Stimulated activated memory B cell treated with anti-CD40 and anti-IgM and Interleukin-4, amounts not matched to agents 10 μg/mL and 1 μg/mL and 100 μg/mL, for 72 hours (primary cell): Measurements from ENCODE around the gene MAPK8IP3.

Experiments used
- ATAC-seq: fragments of 150-1000 bp; cut with Tn5 transposase; 2 replicates; pipeline ENCODE4 v1.10.0; 2021
- H3K27ac Mint-ChIP-seq: one replicate; pipeline ENCODE4 v1.8.0; 2022; ENCODE audit warnings: mild to moderate bottlenecking, mixed read lengths
- H3K27me3 Mint-ChIP-seq: one replicate; pipeline ENCODE4 v1.8.0; 2022; ENCODE audit warnings: mixed read lengths
- H3K36me3 Mint-ChIP-seq: one replicate; pipeline ENCODE4 v1.8.0; 2022; ENCODE audit warnings: mixed read lengths
- H3K4me1 Mint-ChIP-seq: one replicate; pipeline ENCODE4 v1.8.0; 2022; ENCODE audit warnings: mixed read lengths
- H3K4me3 Mint-ChIP-seq: one replicate; pipeline ENCODE4 v1.8.0; 2022; ENCODE audit warnings: mild to moderate bottlenecking, moderate library complexity, mixed read lengths
- H3K9me3 Mint-ChIP-seq: one replicate; pipeline ENCODE4 v1.8.0; 2022; ENCODE audit warnings: mixed read lengths

MAPK8IP3 gene

GRCh38 chr16:1775006-1775845, 69.2 kb downstream of the MAPK8IP3 start:
- ATAC-seq = no peak
- Mint-ChIP-seq H3K4me3 (no peak overlapping the region), H3K4me1 (peaks cover 30% of the 10 kb centered on the region), H3K27ac (no peak overlapping the region), H3K27me3 (no peaks in the 10 kb centered on the region), H3K9me3 (no peaks in the 10 kb centered on the region), H3K36me3 (peaks cover 14% of the 10 kb centered on the region)

DNA sequence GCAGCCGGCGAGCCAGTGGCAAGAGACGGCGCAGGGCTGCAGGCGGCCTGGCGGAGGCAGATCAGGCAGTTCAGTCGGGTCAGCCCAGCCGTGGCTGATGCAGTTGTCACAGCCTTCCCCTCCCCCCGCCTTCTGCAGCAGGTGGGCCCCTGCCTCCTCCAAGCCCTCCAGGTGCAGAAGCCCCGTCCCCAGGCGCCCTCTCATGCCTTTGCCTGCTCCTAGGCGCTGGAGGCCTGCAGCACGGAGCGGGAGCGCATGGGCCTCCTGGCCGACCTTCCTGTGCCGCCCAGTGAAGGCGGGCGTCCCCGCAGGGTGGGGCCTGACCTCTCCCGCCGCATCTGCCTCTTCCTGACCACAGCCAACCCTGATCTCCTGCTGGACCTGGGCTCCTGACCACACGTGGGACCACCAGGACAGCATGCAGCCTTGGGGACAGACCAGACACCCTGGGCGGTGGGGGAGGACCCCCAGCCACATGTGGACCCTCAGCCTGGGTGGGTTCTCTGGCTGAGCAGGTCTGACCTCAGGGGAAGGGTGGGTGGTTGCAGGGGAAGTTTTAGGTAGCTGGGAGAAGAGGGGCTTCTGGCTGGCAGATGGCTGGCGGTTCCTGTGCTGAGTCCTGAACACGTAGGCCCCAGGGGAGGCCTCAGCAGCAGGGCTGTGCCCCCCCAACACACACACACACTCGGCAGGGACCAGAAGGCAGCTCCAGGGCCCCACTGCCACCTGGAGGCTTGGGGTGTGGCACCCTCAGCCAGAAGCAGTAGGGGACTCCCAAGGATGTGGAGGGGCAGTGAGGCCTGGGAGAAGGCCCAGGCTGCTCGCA, 70.1 kb downstream of the MAPK8IP3 start:
- H3K36me3 Mint-ChIP-seq = peaks cover 13% of the 10 kb centered on the region
- no peak overlapping the region for H3K27ac Mint-ChIP-seq
- H3K4me3 Mint-ChIP-seq = no peak overlapping the region
- no peaks in the 10 kb centered on the region for H3K9me3 Mint-ChIP-seq
- H3K4me1 Mint-ChIP-seq = peaks cover 27% of the 10 kb centered on the region
- no peaks in the 10 kb centered on the region for H3K27me3 Mint-ChIP-seq
- no peak for ATAC-seq

DNA sequence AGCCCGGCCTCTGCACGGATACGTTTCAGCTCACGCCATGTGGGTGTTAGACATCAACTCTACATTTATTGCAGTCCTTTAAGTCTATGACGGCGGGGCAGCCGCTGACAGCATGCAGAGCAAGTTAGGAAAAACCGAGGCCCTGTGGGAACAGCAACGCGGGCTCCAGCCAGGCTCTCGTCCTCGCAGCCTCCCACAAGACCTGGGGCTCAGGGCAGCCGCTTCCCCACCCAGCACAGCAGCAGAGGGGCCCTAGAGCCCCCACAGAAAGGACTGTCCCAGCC, 70.6 kb downstream of the MAPK8IP3 start:
- H3K9me3 Mint-ChIP-seq = no peaks in the 10 kb centered on the region
- ATAC-seq = no peak
- H3K4me1 Mint-ChIP-seq = peaks cover 33% of the 10 kb centered on the region

GRCh38 chr16:1776991-1777374, 71.0 kb downstream of the MAPK8IP3 start:
- peaks cover 33% of the 10 kb centered on the region for H3K4me1 Mint-ChIP-seq
- H3K27ac Mint-ChIP-seq = no peak overlapping the region
- no peak for ATAC-seq
- H3K36me3 Mint-ChIP-seq = peaks cover 11% of the 10 kb centered on the region
- H3K4me3 Mint-ChIP-seq = no peak overlapping the region
- H3K9me3 Mint-ChIP-seq = no peaks in the 10 kb centered on the region
- no peaks in the 10 kb centered on the region for H3K27me3 Mint-ChIP-seq

More for the DNA sequence above, 70.6 kb downstream of the MAPK8IP3 start:
- H3K36me3 Mint-ChIP-seq = peaks cover 13% of the 10 kb centered on the region
- H3K27ac Mint-ChIP-seq = no peak overlapping the region
- no peak overlapping the region for H3K4me3 Mint-ChIP-seq
- no peaks in the 10 kb centered on the region for H3K27me3 Mint-ChIP-seq

GRCh38 chr16:1777375-1778199, 71.6 kb downstream of the MAPK8IP3 start:
- Mint-ChIP-seq H3K27me3 (no peaks in the 10 kb centered on the region), H3K27ac (no peak overlapping the region), H3K36me3 (peaks cover 6% of the 10 kb centered on the region), H3K9me3 (no peaks in the 10 kb centered on the region), H3K4me3 (no peak overlapping the region), H3K4me1 (peaks cover 28% of the 10 kb centered on the region)
- no peak for ATAC-seq

GRCh38 chr16:1778200-1779179, 72.5 kb downstream of the MAPK8IP3 start:
- Mint-ChIP-seq H3K4me3 (no peak overlapping the region), H3K27ac (peak overlapping the region; percentile 54), H3K36me3 (peaks cover 6% of the 10 kb centered on the region), H3K4me1 (peaks cover 28% of the 10 kb centered on the region), H3K27me3 (no peaks in the 10 kb centered on the region), H3K9me3 (no peaks in the 10 kb centered on the region)
- no peak for ATAC-seq

DNA sequence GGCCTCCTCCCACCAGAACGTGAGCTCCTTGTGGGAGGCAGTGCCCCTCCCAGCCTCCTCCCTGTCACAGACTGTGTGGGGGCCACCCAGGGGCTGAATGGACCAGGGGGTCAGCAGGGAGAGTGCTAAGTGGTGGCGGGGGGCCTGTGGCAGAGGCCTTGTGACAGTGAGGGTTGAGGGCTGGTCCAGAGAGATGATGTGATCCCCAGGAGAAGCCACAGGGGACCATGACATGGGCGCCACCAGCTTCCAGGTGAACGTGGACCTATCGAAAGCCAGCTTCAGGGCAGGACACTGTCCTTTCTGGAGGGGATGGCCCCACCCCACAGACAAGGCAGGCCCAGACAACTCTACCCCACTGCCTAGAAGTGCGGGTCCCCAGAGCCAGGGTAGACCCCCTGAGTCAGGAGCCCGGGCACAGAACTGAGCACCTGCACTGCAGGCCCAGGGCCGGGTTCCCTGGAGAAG, 73.3 kb downstream of the MAPK8IP3 start:
- Mint-ChIP-seq H3K4me3 (peak overlapping the region; percentile 24), H3K4me1 (peaks cover 23% of the 10 kb centered on the region), H3K27me3 (no peaks in the 10 kb centered on the region), H3K36me3 (peaks cover 6% of the 10 kb centered on the region), H3K9me3 (no peaks in the 10 kb centered on the region), H3K27ac (peak overlapping the region; percentile 54)
- ATAC-seq = no peak

- H3K27ac Mint-ChIP-seq = no peak overlapping the region
- no peaks in the 10 kb centered on the region for H3K27me3 Mint-ChIP-seq
- H3K36me3 Mint-ChIP-seq = peaks cover 9% of the 10 kb centered on the region
- H3K4me1 Mint-ChIP-seq = peaks cover 26% of the 10 kb centered on the region
- ATAC-seq = no peak
- peak overlapping the region; percentile 29 for H3K4me3 Mint-ChIP-seq
- H3K9me3 Mint-ChIP-seq = no peaks in the 10 kb centered on the region
Observed at GRCh38 chr16:1779741-1780676, 74.0 kb downstream of the MAPK8IP3 start.

- Mint-ChIP-seq H3K36me3 (peaks cover 13% of the 10 kb centered on the region), H3K9me3 (no peaks in the 10 kb centered on the region), H3K4me1 (peaks cover 32% of the 10 kb centered on the region), H3K4me3 (no peak overlapping the region), H3K27me3 (no peaks in the 10 kb centered on the region), H3K27ac (no peak overlapping the region)
- no peak for ATAC-seq
Observed at GRCh38 chr16:1780677-1781072, 74.7 kb downstream of the MAPK8IP3 start.

- no peaks in the 10 kb centered on the region for H3K27me3 Mint-ChIP-seq
- peaks cover 37% of the 10 kb centered on the region for H3K4me1 Mint-ChIP-seq
- H3K4me3 Mint-ChIP-seq = peak overlapping the region; percentile 85
- H3K36me3 Mint-ChIP-seq = peaks cover 13% of the 10 kb centered on the region
- ATAC-seq = no peak
- peak overlapping the region; percentile 81 for H3K27ac Mint-ChIP-seq
- H3K9me3 Mint-ChIP-seq = no peaks in the 10 kb centered on the region
Observed at GRCh38 chr16:1781254-1781653, 75.3 kb downstream of the MAPK8IP3 start.

GRCh38 chr16:1781758-1782407, 75.9 kb downstream of the MAPK8IP3 start:
- Mint-ChIP-seq H3K4me1 (peaks cover 33% of the 10 kb centered on the region), H3K27me3 (no peaks in the 10 kb centered on the region), H3K4me3 (peak overlapping the region; percentile 90), H3K27ac (peak overlapping the region; percentile 81), H3K9me3 (no peaks in the 10 kb centered on the region), H3K36me3 (peaks cover 9% of the 10 kb centered on the region)
- peak; percentile 11 for ATAC-seq

DNA sequence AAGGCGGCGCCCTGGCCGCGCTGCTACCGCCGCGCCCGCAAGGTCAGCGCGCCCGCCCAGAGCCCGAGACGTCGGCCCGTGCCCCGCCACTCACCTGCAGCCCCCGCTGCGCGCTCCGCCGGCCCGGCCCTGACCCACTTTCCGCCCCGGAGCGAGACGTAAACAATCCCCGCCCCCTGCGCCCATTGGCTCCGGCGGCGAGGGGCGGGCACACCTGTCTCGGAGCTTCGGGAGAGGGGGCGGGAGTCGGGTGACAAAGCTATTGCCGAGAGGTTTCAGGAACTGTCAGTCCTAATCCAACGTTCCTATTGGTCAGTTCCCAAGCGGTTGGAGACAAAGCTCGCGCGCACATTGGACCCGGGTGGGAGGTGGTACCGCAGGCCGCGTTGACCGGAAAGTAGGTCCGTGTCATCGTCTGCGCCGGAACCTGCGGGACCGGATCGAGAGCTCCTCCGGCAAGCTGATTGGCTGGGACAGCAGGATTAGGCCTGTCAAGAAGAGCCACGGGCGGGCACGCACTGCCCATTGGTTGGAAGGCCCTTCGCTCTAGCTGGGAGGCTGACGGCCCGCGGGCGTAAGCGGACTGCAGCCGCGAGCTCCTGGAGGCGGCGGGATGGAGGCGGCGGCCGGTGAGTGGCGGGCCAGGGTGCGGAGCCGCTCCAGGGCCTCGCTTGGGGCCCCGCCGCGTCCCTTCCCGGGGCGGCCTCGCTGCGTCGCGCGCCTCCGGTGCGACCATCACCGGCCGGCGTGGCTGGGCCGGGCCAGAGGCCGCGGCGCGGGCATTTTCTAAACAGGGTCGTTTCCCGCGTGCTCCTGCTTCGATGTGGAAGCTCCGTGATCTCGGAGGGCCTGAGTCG, 76.6 kb downstream of the MAPK8IP3 start, which contains the start of the genes NUBP2 and SPSB3:
Gene NUBP2 (plus strand): TSS at position 553 of the 857 bp plus-strand sequence. CDS start 61 bp downstream, at position 614.
Gene SPSB3 (minus strand): TSS at position 164 of the 857 bp plus-strand sequence. CDS start 1,088 bp downstream, outside the sequence.
- Mint-ChIP-seq H3K36me3 (peaks cover 7% of the 10 kb centered on the region), H3K27ac (peak within 1 kb of the TSS; percentile 81), H3K27me3 (no peaks in the 10 kb centered on the region), H3K9me3 (no peaks in the 10 kb centered on the region), H3K4me3 (peak within 1 kb of the TSS; percentile 90), H3K4me1 (peaks cover 33% of the 10 kb centered on the region)
- peak; percentile 95 for ATAC-seq
